AG09319 (cell line): ENCODE measurements around the gene WNT7A.

Experiments
- DNase-seq: peaks from one replicate; pipeline ENCODE4 v3.0.0-alpha.2; 2010; ENCODE audit warnings: low read depth; ENCODE audit errors: extremely low read depth
- CTCF ChIP-seq: IDR thresholded peaks from 2 replicates; pipeline ENCODE4 v1.5.1; 2011; ENCODE audit warnings: low read depth, mild to moderate bottlenecking, inconsistent platforms, low read length, moderate library complexity

WNT7A gene

GRCh38 chr3:13843351-13843750 lies 36.5 kb downstream of the WNT7A start:
- DNase-seq = no peak
- TF ChIP-seq CTCF = no peak

GRCh38 chr3:13842226-13842625 lies 37.6 kb downstream of the WNT7A start:
- no peak for DNase-seq
- TF ChIP-seq CTCF = no peak

- TF ChIP-seq CTCF = no peak
Measured at GRCh38 chr3:13841826-13842225, 38.0 kb downstream of the WNT7A start.

GRCh38 chr3:13841141-13841540 lies 38.7 kb downstream of the WNT7A start:
- no peak for TF ChIP-seq CTCF
- no peak for DNase-seq

More at GRCh38 chr3:13841826-13842225, 38.0 kb downstream of the WNT7A start:
- DNase-seq = no peak

- TF ChIP-seq CTCF = no peak
- DNase-seq = no peak
Measured at GRCh38 chr3:13840456-13840855, 39.4 kb downstream of the WNT7A start.

GRCh38 chr3:13839726-13840340 lies 40.0 kb downstream of the WNT7A start:
- DNase-seq = no peak
- TF ChIP-seq CTCF = no peak

- no peak for TF ChIP-seq CTCF
- DNase-seq = no peak
Measured at GRCh38 chr3:13839253-13839652, 40.6 kb downstream of the WNT7A start.
